ENCODE results near the gene LIMS1.

- no peak for TF ChIP-seq CTCF (IDR thresholded peaks at IDR 0.05 in 2 of 3, conservative IDR thresholded peaks at IDR 0.05 in 1 of 3; ENCODE audit: borderline replicate concordance in 1 of 3, insufficient read depth in 1 of 3, low read depth in 2 of 3, low read length in 2 of 3)
- TF ChIP-seq ZNF274 (IDR thresholded peaks at IDR 0.05; ENCODE audit: low read depth, low read length) = no peak
- TF ChIP-seq, protein P1, sequence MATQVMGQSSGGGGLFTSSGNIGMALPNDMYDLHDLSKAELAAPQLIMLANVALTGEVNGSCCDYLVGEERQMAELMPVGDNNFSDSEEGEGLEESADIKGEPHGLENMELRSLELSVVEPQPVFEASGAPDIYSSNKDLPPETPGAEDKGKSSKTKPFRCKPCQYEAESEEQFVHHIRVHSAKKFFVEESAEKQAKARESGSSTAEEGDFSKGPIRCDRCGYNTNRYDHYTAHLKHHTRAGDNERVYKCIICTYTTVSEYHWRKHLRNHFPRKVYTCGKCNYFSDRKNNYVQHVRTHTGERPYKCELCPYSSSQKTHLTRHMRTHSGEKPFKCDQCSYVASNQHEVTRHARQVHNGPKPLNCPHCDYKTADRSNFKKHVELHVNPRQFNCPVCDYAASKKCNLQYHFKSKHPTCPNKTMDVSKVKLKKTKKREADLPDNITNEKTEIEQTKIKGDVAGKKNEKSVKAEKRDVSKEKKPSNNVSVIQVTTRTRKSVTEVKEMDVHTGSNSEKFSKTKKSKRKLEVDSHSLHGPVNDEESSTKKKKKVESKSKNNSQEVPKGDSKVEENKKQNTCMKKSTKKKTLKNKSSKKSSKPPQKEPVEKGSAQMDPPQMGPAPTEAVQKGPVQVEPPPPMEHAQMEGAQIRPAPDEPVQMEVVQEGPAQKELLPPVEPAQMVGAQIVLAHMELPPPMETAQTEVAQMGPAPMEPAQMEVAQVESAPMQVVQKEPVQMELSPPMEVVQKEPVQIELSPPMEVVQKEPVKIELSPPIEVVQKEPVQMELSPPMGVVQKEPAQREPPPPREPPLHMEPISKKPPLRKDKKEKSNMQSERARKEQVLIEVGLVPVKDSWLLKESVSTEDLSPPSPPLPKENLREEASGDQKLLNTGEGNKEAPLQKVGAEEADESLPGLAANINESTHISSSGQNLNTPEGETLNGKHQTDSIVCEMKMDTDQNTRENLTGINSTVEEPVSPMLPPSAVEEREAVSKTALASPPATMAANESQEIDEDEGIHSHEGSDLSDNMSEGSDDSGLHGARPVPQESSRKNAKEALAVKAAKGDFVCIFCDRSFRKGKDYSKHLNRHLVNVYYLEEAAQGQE (IDR thresholded peaks at IDR 0.05; ENCODE audit: low read depth) = no peak
- TF ChIP-seq SP1 (IDR thresholded peaks at IDR 0.05; ENCODE audit: low read depth) = no peak
- no peak for TF ChIP-seq ATF3 (IDR thresholded peaks at IDR 0.05)
- TF ChIP-seq EZH2phosphoT487 (IDR thresholded peaks at IDR 0.05; ENCODE audit: borderline replicate concordance) = no peak
- TF ChIP-seq YY1 (IDR thresholded peaks at IDR 0.05; ENCODE audit: extremely low read depth, insufficient replicate concordance, low read depth, low read length) = no peak
- TF ChIP-seq EZH2 (IDR thresholded peaks at IDR 0.05) = no peak
- TF ChIP-seq SRF (IDR thresholded peaks at IDR 0.05; ENCODE audit: low read depth) = no peak
- no peak for TF ChIP-seq RAD21 (IDR thresholded peaks at IDR 0.05; ENCODE audit: low read depth)
- TF ChIP-seq ZFX (IDR thresholded peaks at IDR 0.05) = no peak
Measured at GRCh38 chr2:108615480-108616090, 81.3 kb downstream of the LIMS1 start.
